K562 (cell line): ENCODE results near the gene PHLDB3. TPM values are rescaled to one million over a fixed set of nuclear protein-coding genes. Genes with fewer than 3 reads are reported as not detected.

Experiments
- ATAC-seq: fragments of 200-7000 bp; cut with Tn5 transposase; 3 replicates; pipeline ENCODE4 v1.9.1; 2020; ENCODE audit warnings: moderate library complexity
- BruUV-seq: library from RNA; stranded (reverse); fragments of 400-500 nt; replicated peaks from 2 replicates; lab custom pipeline; 2021; lab: Mats Ljungman, UMichigan
- CTCF ChIA-PET: fragments of 300-600 bp; formaldehyde crosslinking; extraction: SDS; loops from one replicate; lab custom pipeline; 2021; ENCODE audit warnings: low intra/inter-chr PET ratio; lab: Yijun Ruan, JAX
- POLR2A ChIA-PET: fragments of 300-600, 350-650 bp; sonication (Branson Sonifier 250); formaldehyde crosslinking; extraction: SDS; loops from one replicate; lab custom pipeline; 2021; ENCODE audit warnings: antibody characterized with exemption, inconsistent platforms; lab: Yijun Ruan, JAX
- DNase-seq, 4 experiments: peaks; one replicate each; pipeline versions ENCODE4 v3.0.0 to v3.0.0-alpha.2; 2011 to 2018; ENCODE audit warnings: low spot score in 3 of 4, mixed read lengths in 3 of 4; ENCODE audit errors: extremely low read depth in 1 of 4
- FAIRE-seq: peaks from 2 replicates; lab custom pipeline; 2011; peaks lifted over from hg19 to GRCh38; lab: Jason Lieb, UNC
- H2AFZ ChIP-seq: 2 replicates; pipeline ENCODE4 v1.6.0; 2011; ENCODE audit warnings: low read depth, low read length, control low read depth, inconsistent platforms
- H3K27ac ChIP-seq: fragments of 200-600 bp; 3 replicates; pipeline ENCODE4 v1.8.0; 2011; ENCODE audit warnings: low read depth, mild to moderate bottlenecking, control low read depth, inconsistent platforms, low read length, moderate library complexity, mixed read lengths; ENCODE audit errors: extremely low read depth
- H3K27me3 ChIP-seq, 2 experiments: fragments of 300-600 bp in 1 of 2; 2 replicates in 1 of 2; 3 replicates in 1 of 2; pipeline versions ENCODE4 v1.6.0 to v1.8.0; 2011; ENCODE audit warnings: inconsistent platforms in 2 of 2, low read length in 2 of 2, mild to moderate bottlenecking in 1 of 2, mixed read lengths in 1 of 2, moderate library complexity in 1 of 2; ENCODE audit not compliant: control insufficient read depth in 2 of 2, insufficient read depth in 2 of 2
- H3K36me3 ChIP-seq: fragments of 300-600 bp; 3 replicates; pipeline ENCODE4 v1.8.0; 2011; ENCODE audit warnings: mild to moderate bottlenecking, low read length, inconsistent platforms; ENCODE audit not compliant: control insufficient read depth, insufficient read depth
- H3K4me1 ChIP-seq, 2 experiments: fragments of 200-600 bp in 1 of 2; replicated peaks in 1 of 2; 2 replicates in 1 of 2; 3 replicates in 1 of 2; pipeline versions ENCODE4 v1.5.1 to v1.8.0; 2011; ENCODE audit warnings: inconsistent platforms in 2 of 2, low read length in 2 of 2, mild to moderate bottlenecking in 1 of 2, mixed read lengths in 1 of 2, moderate library complexity in 1 of 2; ENCODE audit not compliant: control insufficient read depth in 2 of 2, insufficient read depth in 2 of 2
- H3K4me2 ChIP-seq: 2 replicates; pipeline ENCODE4 v1.6.1; 2011; ENCODE audit warnings: low read length, control low read depth, inconsistent platforms, mixed read lengths; ENCODE audit not compliant: insufficient read depth
- H3K4me3 ChIP-seq: fragments of 200-600 bp; sonication (generic), shearing (Covaris generic); 2 replicates; pipeline ENCODE4 v1.5.1; 2016; ENCODE audit warnings: control low read depth, inconsistent platforms
- H3K79me2 ChIP-seq: fragments of 200-600 bp; 3 replicates; pipeline ENCODE4 v1.8.0; 2011; ENCODE audit warnings: low read length, inconsistent platforms; ENCODE audit not compliant: control insufficient read depth, insufficient read depth
- H3K9ac ChIP-seq, 2 experiments: 2 replicates each; pipeline versions ENCODE4 v1.6.0 to v1.6.1; 2011; ENCODE audit warnings: low read depth in 2 of 2, low read length in 2 of 2, control low read depth in 1 of 2, inconsistent platforms in 1 of 2, mild to moderate bottlenecking in 1 of 2, mixed read lengths in 1 of 2; ENCODE audit not compliant: insufficient read depth in 1 of 2
- H3K9me1 ChIP-seq: one replicate; pipeline ENCODE4 v1.6.0; 2011; ENCODE audit warnings: inconsistent platforms, mild to moderate bottlenecking, low read length, moderate library complexity; ENCODE audit not compliant: control insufficient read depth, insufficient read depth
- H3K9me3 ChIP-seq: replicated peaks from 2 replicates; pipeline ENCODE4 v1.5.1; 2011; ENCODE audit warnings: low read depth, low read length, inconsistent platforms; ENCODE audit not compliant: control insufficient read depth, insufficient read depth
- H4K20me1 ChIP-seq: replicated peaks from 2 replicates; pipeline ENCODE4 v1.6.1; 2011; ENCODE audit warnings: low read length, inconsistent platforms, mixed read lengths; ENCODE audit not compliant: control insufficient read depth, insufficient read depth
- EGR1 ChIP-seq: fragments of 450-650 bp; conservative IDR thresholded peaks from 2 replicates; pipeline ENCODE4 v1.6.1; 2017; ENCODE audit warnings: mild to moderate bottlenecking
- ZNF318 ChIP-seq, 2 experiments: fragments of 450-650 bp; IDR thresholded peaks; 2 replicates each; pipeline ENCODE4 v1.6.1; 2016; ENCODE audit warnings: mild to moderate bottlenecking in 2 of 2, borderline replicate concordance in 1 of 2, low read depth in 1 of 2, moderate library complexity in 1 of 2
- WGBS: fragments of 100-300 bp; shearing (Covaris generic); methylation state at CpG from one replicate; pipeline ENCODE4 v1.1.6; 2016; ENCODE audit warnings: low coverage, mixed read lengths; ENCODE audit not compliant: insufficient coverage; ENCODE audit errors: missing lambda C conversion rate; 5-methylcytosine and 5-hydroxymethylcytosine counted together
- in situ Hi-C: fragments of 300-500 bp; cut with MboI; formaldehyde crosslinking; loops from 4 replicates; pipeline ENCODE4 v1.15.0; 2018; ENCODE audit warnings: inconsistent platforms, mixed read lengths
- intact Hi-C: fragments of 100-400 bp; cut with micrococcal nuclease; formaldehyde crosslinking; loops from 2 replicates; pipeline ENCODE4 v1.14.2; 2022
- polyA plus RNA-seq, 8 experiments: library from polyadenylated mRNA; depleted of rRNA in 4 of 8; stranded (reverse) in 5 of 8; unstranded in 3 of 8; fragments of >200 nt; fragmentation: Nextera tagmentation in 2 of 8; fragmentation: Illumina TruSeq in 1 of 8; extraction: Ambion mirVana in 2 of 8; extraction: Trizol in 1 of 8; gene quantifications; 2 replicates each; pipeline versions ENCODE4 v1.2.1 to v1.2.3, GENCODE V29; 2011 to 2014; ENCODE audit warnings: inconsistent platforms in 1 of 8, missing spikeins in 1 of 8
- total RNA-seq, 7 experiments: library from RNA; depleted of rRNA in 6 of 7; stranded (reverse); fragments of >200 nt in 6 of 7; fragmentation: Illumina TruSeq in 2 of 7; extraction: Trizol in 2 of 7; gene quantifications; 2 replicates each; pipeline versions ENCODE4 v1.2.1 to v1.2.3, GENCODE V29; 2011 to 2021; ENCODE audit warnings: low replicate concordance in 1 of 7

PHLDB3 gene
- total and polyA plus RNA-seq, 9 of the 15 experiments (the other 6 are each of a cell fraction or from before 2014, with no cell fraction given): 0.04 to 23.5 (median 3.9) TPM

GRCh38 chr19:43485951-43486350 is 18.6 kb downstream of the PHLDB3 start:
- no peaks in the 10 kb centered on the region for H4K20me1 ChIP-seq
- no peak for FAIRE-seq
- no peaks in the 10 kb centered on the region for H3K36me3 ChIP-seq
- 54% methylated on average over 2 of the region's 6 CpGs for WGBS
- no peaks in the 10 kb centered on the region for H3K9me3 ChIP-seq
- intact Hi-C loops: no loop called here
- H3K4me1 ChIP-seq: no peaks in the 10 kb centered on the region; a peak in 1 of 5 replicates
- in situ Hi-C loops: no loop called here
- no peaks in the 10 kb centered on the region for H3K27me3 ChIP-seq
- no TSS peak for BruUV-seq
- no peak overlapping the region for H3K4me2 ChIP-seq
- CTCF ChIA-PET: no interaction called here
- POLR2A ChIA-PET: interaction anchor here (0.6 kb wide), 1 partner anchor 9 kb away, joined by 3 read pairs; no protein-coding TSS in a partner anchor
- TF ChIP-seq ZNF318 (IDR thresholded peaks at IDR 0.05; ENCODE audit: borderline replicate concordance in 1 of 2, low read depth in 1 of 2): no peak
- 0 out of 2 replicates have a peak, but pooled peaks have one; percentile 20 for TF ChIP-seq EGR1
- TF ChIP-seq, all 486 proteins: peak for 1
- ATAC-seq: no peak
- H3K79me2 ChIP-seq: no peaks in the 10 kb centered on the region
- no peak for DNase-seq
- no peak overlapping the region for H3K4me3 ChIP-seq
- H3K9ac ChIP-seq: no peak overlapping the region
- H3K9me1 ChIP-seq: no peaks in the 10 kb centered on the region
- no peak overlapping the region for H2AFZ ChIP-seq
- no peak overlapping the region for H3K27ac ChIP-seq
